Heart left ventricle (tissue), 16 donors: Measurements from ENCODE around the gene RABGGTA. TPM values are rescaled to one million over a fixed set of nuclear protein-coding genes. Genes with fewer than 3 reads are reported as not detected.
"Not testable (repeated sequence)": the region's sequence is repeated elsewhere in the genome, so short reads cannot be mapped to it uniquely, and the experiment has no call there.

Experiments used
- ATAC-seq, 4 donors: fragments of 200-7000 bp; cut with Tn5 transposase; one replicate each; pipeline ENCODE4 v1.9.1; 2020 to 2022; ENCODE audit warnings: moderate library complexity in 4 of 4, mild to moderate bottlenecking in 3 of 4, moderate number of reproducible peaks in 1 of 4
- DNase-seq, 5 donors: peaks; one replicate each; pipeline ENCODE4 v3.0.0-alpha.2; 2020
- H3K27ac ChIP-seq, 12 donors: fragments of 200-600 bp; sonication (generic) in 4 of 12; one replicate each; pipeline versions ENCODE4 v1.5.0 to v1.8.0; 2016 to 2022; ENCODE audit warnings: mild to moderate bottlenecking in 2 of 12
- H3K27me3 ChIP-seq, 9 donors: fragments of 200-600 bp; sonication (generic) in 2 of 9; one replicate each; pipeline versions ENCODE4 v1.5.1 to v1.8.0; 2016 to 2022; ENCODE audit warnings: mild to moderate bottlenecking in 3 of 9
- H3K36me3 ChIP-seq, 9 donors: fragments of 200-600 bp; sonication (generic) in 2 of 9; one replicate each; pipeline versions ENCODE4 v1.5.0 to v1.8.0; 2018 to 2022; ENCODE audit warnings: mild to moderate bottlenecking in 2 of 9
- H3K4me1 ChIP-seq, 12 donors: fragments of 200-600 bp; sonication (generic) in 4 of 12; one replicate each; pipeline versions ENCODE4 v1.5.0 to v1.8.0; 2016 to 2022; ENCODE audit warnings: mild to moderate bottlenecking in 3 of 12
- H3K4me3 ChIP-seq, 12 donors: fragments of 200-600 bp; sonication (generic) in 4 of 12; one replicate each; pipeline versions ENCODE4 v1.5.0 to v1.8.0; 2017 to 2022; ENCODE audit warnings: mild to moderate bottlenecking in 9 of 12, moderate library complexity in 4 of 12
- H3K9me3 ChIP-seq, 12 donors: fragments of 200-600 bp; sonication (generic) in 4 of 12; one replicate each; pipeline versions ENCODE4 v1.5.0 to v1.8.0; 2016 to 2022; ENCODE audit warnings: mild to moderate bottlenecking in 1 of 12
- CTCF ChIP-seq, 12 donors: fragments of 200-600 bp; sonication (generic) in 4 of 12; IDR thresholded peaks; one replicate each; pipeline versions ENCODE4 v1.5.0 to v1.8.0; 2018 to 2022; ENCODE audit warnings: antibody characterized with exemption in 12 of 12, mild to moderate bottlenecking in 5 of 12
- POLR2A ChIP-seq, 2 donors: fragments of 450-650 bp; IDR thresholded peaks; one replicate each; pipeline ENCODE4 v1.6.1; 2017; ENCODE audit warnings: antibody characterized with exemption in 2 of 2, mild to moderate bottlenecking in 2 of 2, moderate library complexity in 2 of 2
- WGBS, 4 donors: extraction: QIAGEN DNeasy Blood & Tissue Kit in 2 of 4; methylation state at CpG; one replicate each; pipeline versions ENCODE4 v1.1.5 to v1.1.7; 2013 to 2018; 5-methylcytosine and 5-hydroxymethylcytosine counted together
- intact Hi-C, 10 donors: fragments of 100-400 bp; cut with DNase I; formaldehyde crosslinking; loops; one replicate each; pipeline versions ENCODE4 v1.11.1 to v1.14.2; 2022
- polyA plus RNA-seq, 2 donors: library from polyadenylated mRNA; stranded (reverse); fragments of 200-250 nt; gene quantifications; one replicate each; pipeline ENCODE4 v1.2.3, GENCODE V29; 2013
- total RNA-seq, 9 donors: library from RNA; depleted of rRNA in 2 of 9; stranded (reverse); fragments of >200 nt in 2 of 9; fragmentation: NEBNext Ultra II Directional in 3 of 9; extraction: Animal tissue kit (Norgen Biotek cat#: 25700) in 3 of 9; gene quantifications; one replicate each; pipeline versions ENCODE4 v1.1.0 to v1.2.4, GENCODE V29; 2016 to 2023
- donor health status: ischemic (EF 13 %, LVEDD 7.1; RV severe dilation, severe dysfunction).
- donor health status: healthy with polysubstance abuse.
- donor health status: DM: no; HTN: yes; CAD: no.
- donor health status: DM: no; HTN: no; CAD: no.
- donor health status: ischemic (EF 25% LVEDD 6.9; RV normal size, moderate dysfunction).
- donor health status: ischemic (EF 25% LVEDD 5.7; RV mildly dilated, moderate dysfunction).
- donor health status: healthy.
- donor health status: DM: yes; HTN: yes; CAD: no.
- donor health status: ischemic (EF 35%, LVEDD 5.7; RV mildly dilated, moderate dysfunction).
- donor health status: nonischemic (EF 11% LVEDD 7.7; RV severe dilation, severe dysfunction).
- donor health status: DM: yes; HTN: yes; CAD: no.
- donor health status: PGD.
- donor health status: ischemic (EF 29% LVEDD 5.4; RV normal size, mild dysfunction).
- donor health status: nonischemic (EF 23%, LVEDD 6.1; RV moderate dilation, normal function).

The RABGGTA gene
- total and polyA plus RNA-seq, 11 donors = 18.8 to 33.1 (median 26.7) TPM

GRCh38 chr14:24249230-24250021 lies 22.0 kb downstream of the RABGGTA start:
- DNase-seq (no peak), ATAC-seq (peak in 1 of 4 donors; percentile 13)
- TF ChIP-seq CTCF (IDR thresholded peaks at IDR 0.05) (no peak), POLR2A (IDR thresholded peaks at IDR 0.05) (no peak)
- 78 to 80% (median 79%) methylated on average over 10 to 13 of the region's 13 CpGs for WGBS, 4 donors
- no peak overlapping the region for H3K27ac ChIP-seq
- peaks cover 0 to 9% (median 0%) of the 10 kb centered on the region in 9 donors for H3K36me3 ChIP-seq
- no peaks in the 10 kb centered on the region for H3K27me3 ChIP-seq
- no peak overlapping the region for H3K4me3 ChIP-seq
- no peaks in the 10 kb centered on the region for H3K9me3 ChIP-seq
- peaks cover 0 to 30% (median 0%) of the 10 kb centered on the region in 12 donors for H3K4me1 ChIP-seq
- intact Hi-C loops = loop anchor here in 4 of 10 donors (2.0 to 10.0 kb wide), 2 partner anchors 41 to 185 kb away; no protein-coding TSS in a partner anchor

DNA sequence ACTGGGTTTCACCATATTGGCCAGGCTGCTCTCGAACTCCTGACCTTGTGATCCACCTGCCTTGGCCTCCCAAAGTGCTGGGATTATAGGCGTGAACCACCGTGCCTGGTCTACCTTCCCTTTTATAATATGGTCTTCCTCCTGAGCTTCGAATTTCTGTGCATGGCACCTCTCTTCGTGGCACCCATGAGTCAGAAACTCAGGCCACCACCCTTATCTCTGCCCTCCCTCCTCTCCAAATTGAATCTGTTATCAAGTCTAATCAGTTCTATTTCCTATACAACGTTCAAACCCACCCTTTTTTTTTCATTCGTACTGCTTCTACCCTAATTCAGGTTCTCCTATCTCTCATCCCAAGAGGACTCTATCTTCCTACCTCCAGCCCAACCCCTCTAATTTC lies 24.0 kb downstream of the RABGGTA start:
- ATAC-seq (no peak), DNase-seq (no peak)
- intact Hi-C loops = loop anchor here in 4 of 10 donors (10.0 kb wide), 1 partner anchor 187 kb away; no protein-coding TSS in a partner anchor
- TF ChIP-seq POLR2A (IDR thresholded peaks at IDR 0.05) = no peak
- TF ChIP-seq CTCF (IDR thresholded peaks at IDR 0.05) = no peak
- Histone ChIP-seq H3K27ac (peak overlapping the region in 1 of 12 donors; percentile 80), H3K9me3 (no peaks in the 10 kb centered on the region), H3K4me3 (no peak overlapping the region), H3K4me1 (peaks cover 0 to 40% (median 6%) of the 10 kb centered on the region in 12 donors), H3K36me3 (no peaks in the 10 kb centered on the region), H3K27me3 (no peaks in the 10 kb centered on the region)
- 71 to 79% (median 73%) methylated on average over 7 of the region's 7 CpGs for WGBS, 4 donors

DNA sequence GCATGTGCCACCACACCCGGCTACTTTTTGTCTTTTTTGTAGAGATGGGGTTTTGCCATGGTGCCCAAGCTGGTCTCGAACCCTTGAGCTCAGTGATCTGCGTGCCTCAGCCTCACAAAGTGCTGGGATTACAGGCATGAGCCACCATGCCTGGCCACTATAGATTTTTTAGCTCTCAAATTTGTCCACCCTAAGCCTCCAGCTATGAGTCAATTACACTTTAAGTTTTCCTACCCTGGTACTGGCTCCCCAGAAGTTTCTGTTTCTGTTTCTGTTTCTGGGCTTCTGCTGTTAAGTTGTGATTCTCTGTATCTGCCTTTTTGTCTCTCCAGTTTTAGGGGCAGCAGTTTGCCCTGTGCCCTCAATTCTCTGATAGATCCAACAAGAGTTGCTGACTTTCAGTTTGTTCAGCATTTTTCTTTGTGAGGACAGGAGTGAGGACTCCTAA lies 24.6 kb downstream of the RABGGTA start:
- Histone ChIP-seq H3K4me1 (peaks cover 0 to 36% (median 8%) of the 10 kb centered on the region in 12 donors), H3K9me3 (no peaks in the 10 kb centered on the region), H3K4me3 (no peak overlapping the region), H3K27me3 (no peaks in the 10 kb centered on the region), H3K27ac (peak overlapping the region in 1 of 12 donors; percentile 80), H3K36me3 (no peaks in the 10 kb centered on the region)
- no peak for ATAC-seq
- intact Hi-C loops = loop anchor here in 4 of 10 donors (10.0 kb wide), 1 partner anchor 188 kb away; no protein-coding TSS in a partner anchor
- WGBS, 4 donors = 79 to 92% (median 88%) methylated on average over 3 of the region's 3 CpGs
- TF ChIP-seq CTCF (IDR thresholded peaks at IDR 0.05) (no peak), POLR2A (IDR thresholded peaks at IDR 0.05) (no peak)
- DNase-seq = no peak

DNA sequence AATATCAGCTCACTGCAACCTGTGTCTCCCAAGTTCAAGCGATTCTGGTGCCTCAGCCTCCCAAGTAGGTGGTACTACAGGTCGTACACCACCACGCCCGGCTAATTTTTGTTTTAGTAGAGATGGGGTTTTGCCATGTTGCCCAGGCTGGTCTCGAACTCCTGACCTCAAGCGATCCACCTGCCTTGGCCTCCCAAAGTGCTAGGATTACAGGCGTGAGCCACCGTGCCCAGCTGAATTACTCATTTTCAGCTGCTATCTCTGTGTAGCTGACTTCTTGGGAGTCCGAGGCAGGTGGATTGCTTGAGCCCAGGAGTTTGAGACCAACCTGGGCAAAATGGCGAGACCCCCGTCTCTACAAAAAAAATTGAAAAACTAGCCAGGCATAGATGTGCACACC lies 26.0 kb downstream of the RABGGTA start:
- Histone ChIP-seq H3K36me3 (peaks cover 0 to 12% (median 10%) of the 10 kb centered on the region in 9 donors), H3K4me1 (peaks cover 9 to 39% (median 22%) of the 10 kb centered on the region in 12 donors)
- not testable (repeated sequence) for H3K27ac ChIP-seq, H3K9me3 ChIP-seq, ATAC-seq, H3K4me3 ChIP-seq, H3K27me3 ChIP-seq, DNase-seq
- intact Hi-C loops = loop anchor here in 5 of 10 donors (2.0 to 10.0 kb wide), 2 partner anchors 25 to 189 kb away; partner anchors contain the start of gene RABGGTA (in 1 of the 5)
- WGBS, 4 donors = 91 to 94% (median 93%) methylated on average over 11 of the region's 11 CpGs
